ENCODE data around the gene MEGF11.

DNA sequence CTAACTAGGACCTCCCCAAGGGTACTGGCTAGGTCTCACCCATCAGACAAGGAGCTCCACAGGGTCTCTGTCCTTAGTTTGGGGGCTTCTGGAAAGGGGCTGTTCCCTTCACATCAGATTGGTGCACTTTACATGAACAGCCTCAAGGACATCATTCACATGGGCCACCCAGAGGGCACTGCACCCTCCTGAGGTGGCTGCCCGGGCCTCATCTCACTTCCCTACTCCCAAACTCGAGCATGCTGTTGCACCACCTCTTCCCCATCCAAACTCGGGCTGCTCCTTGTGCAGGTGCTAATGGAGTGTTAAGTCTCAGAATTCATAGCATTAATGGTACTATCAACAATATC is 336.2 kb downstream of the MEGF11 start:
- TF ChIP-seq EZH2 (IDR thresholded peaks at IDR 0.05): no peak
- no peak for TF ChIP-seq POLR2AphosphoS5 (IDR thresholded peaks at IDR 0.05; ENCODE audit: borderline replicate concordance, low read depth, low read length)
